GM23248 (cell line): Measurements from ENCODE around the gene ACO2. TPM values are rescaled to one million over a fixed set of nuclear protein-coding genes. Genes with fewer than 3 reads are reported as not detected.

ENCODE experiments used
- DNase-seq: peaks from one replicate; pipeline ENCODE4 v3.0.0-alpha.2; 2015
- H2AFZ ChIP-seq: fragments of 200-600 bp; sonication (generic); 2 replicates; pipeline ENCODE4 v1.6.1; 2016; ENCODE audit warnings: antibody characterized with exemption
- H3F3A ChIP-seq: fragments of 200-600 bp; sonication (generic); 2 replicates; pipeline ENCODE4 v1.6.1; 2016; ENCODE audit warnings: mild to moderate bottlenecking, antibody characterized with exemption, mixed run types; ENCODE audit not compliant: insufficient read depth
- H3K27ac ChIP-seq: fragments of 200-600 bp; sonication (generic); 2 replicates; pipeline ENCODE4 v1.5.1; 2016; ENCODE audit warnings: mild to moderate bottlenecking
- H3K27me3 ChIP-seq: fragments of 200-600 bp; sonication (generic); replicated peaks from 2 replicates; pipeline ENCODE4 v1.6.1; 2016; ENCODE audit warnings: mild to moderate bottlenecking; ENCODE audit not compliant: insufficient read depth
- H3K36me3 ChIP-seq: fragments of 200-600 bp; sonication (generic); 2 replicates; pipeline ENCODE4 v1.6.1; 2016; ENCODE audit warnings: low read depth, mild to moderate bottlenecking
- H3K4me1 ChIP-seq: fragments of 200-600 bp; sonication (generic); 2 replicates; pipeline ENCODE4 v1.6.1; 2016; ENCODE audit warnings: mild to moderate bottlenecking; ENCODE audit not compliant: insufficient read depth
- H3K4me2 ChIP-seq: fragments of 200-600 bp; sonication (generic); one replicate; pipeline ENCODE4 v1.6.1; 2016; ENCODE audit warnings: mild to moderate bottlenecking; ENCODE audit not compliant: unreplicated experiment
- H3K4me3 ChIP-seq: fragments of 200-600 bp; sonication (generic); 2 replicates; pipeline ENCODE4 v1.5.1; 2016; ENCODE audit warnings: mild to moderate bottlenecking
- H3K79me2 ChIP-seq: fragments of 200-600 bp; sonication (generic); 2 replicates; pipeline ENCODE4 v1.6.1; 2016; ENCODE audit warnings: mild to moderate bottlenecking; ENCODE audit not compliant: insufficient read depth
- H3K9ac ChIP-seq: fragments of 200-600 bp; sonication (generic); 2 replicates; pipeline ENCODE4 v1.6.1; 2016; ENCODE audit warnings: mild to moderate bottlenecking
- H3K9me2 ChIP-seq: fragments of 200-600 bp; sonication (generic); 2 replicates; pipeline ENCODE4 v1.6.1; 2016; ENCODE audit warnings: mixed run types, mild to moderate bottlenecking, moderate library complexity; ENCODE audit not compliant: insufficient read depth
- H3K9me3 ChIP-seq: fragments of 200-600 bp; sonication (generic); one replicate; pipeline ENCODE4 v1.6.1; 2017; ENCODE audit warnings: low read depth
- H4K20me1 ChIP-seq: fragments of 200-600 bp; sonication (generic); 2 replicates; pipeline ENCODE4 v1.6.0; 2016; ENCODE audit not compliant: insufficient read depth
- EZH2 ChIP-seq: fragments of 200-600 bp; sonication (generic); IDR thresholded peaks from 2 replicates; pipeline ENCODE4 v1.6.1; 2018; ENCODE audit warnings: antibody characterized with exemption, mild to moderate bottlenecking; ENCODE audit not compliant: insufficient read depth, poor library complexity, severe bottlenecking
- EZH2phosphoT487 ChIP-seq: fragments of 200-600 bp; sonication (generic); IDR thresholded peaks from 2 replicates; pipeline ENCODE4 v1.6.1; 2018; ENCODE audit warnings: antibody characterized with exemption, moderate library complexity, mild to moderate bottlenecking, low read depth; ENCODE audit not compliant: insufficient read depth
- WGBS, 2 experiments: methylation state at CpG; one replicate each; pipeline ENCODE4 v1.1.6; 2015 to 2017; ENCODE audit warnings: low lambda C conversion rate in 2 of 2, low coverage in 1 of 2; ENCODE audit errors: missing lambda C conversion rate in 2 of 2; 5-methylcytosine and 5-hydroxymethylcytosine counted together
- in situ Hi-C: fragments of 300-500 bp; cut with MboI; formaldehyde crosslinking; loops from 2 replicates; pipeline ENCODE4 v1.15.0; 2020
- polyA plus RNA-seq: library from polyadenylated mRNA; unstranded; fragments of >200 nt; fragmentation: Nextera tagmentation; extraction: Ambion mirVana; gene quantifications from 2 replicates; pipeline ENCODE4 v1.2.1, GENCODE V29; 2016
- total RNA-seq: library from RNA; depleted of rRNA; stranded (reverse); fragments of >200 nt; shearing (Covaris generic); gene quantifications from 2 replicates; pipeline ENCODE4 v1.2.3, GENCODE V29; 2014

ACO2 gene
- total and polyA plus RNA-seq, 2 experiments from 2014 or later = 41.5 to 68.7 TPM

DNA sequence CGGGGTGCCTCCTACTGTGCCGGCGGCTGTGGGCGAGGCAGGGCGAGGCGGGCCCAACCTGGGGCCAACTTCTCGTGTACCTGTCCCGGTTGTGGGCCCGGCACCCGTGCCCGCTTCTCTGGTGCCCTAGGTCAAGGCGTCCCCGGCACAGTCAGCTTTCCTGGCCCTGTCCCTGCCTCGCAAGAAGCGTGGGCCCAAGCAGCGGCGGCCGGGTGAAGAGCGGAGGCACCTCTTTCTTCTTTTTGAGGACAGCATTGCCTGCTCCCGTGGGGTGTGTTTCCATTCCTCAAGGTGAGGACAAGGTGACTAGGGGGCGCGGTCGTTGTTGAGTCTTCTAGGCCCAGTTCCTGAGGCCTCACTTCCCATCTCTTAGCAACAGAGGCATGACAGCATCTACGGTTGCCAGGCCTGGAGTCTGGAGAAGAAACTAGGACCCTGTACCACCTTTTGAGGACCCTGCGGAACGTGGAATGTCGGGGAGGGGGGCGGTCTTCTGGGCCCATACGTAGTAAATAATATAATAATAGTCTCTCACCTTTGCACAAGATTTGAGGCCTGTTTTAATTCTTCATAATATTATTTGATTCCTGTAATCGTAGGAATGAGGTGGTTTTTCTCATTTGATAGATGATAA lies 418 bp downstream of the ACO2 start:
- Histone ChIP-seq H3K9me3 (no peaks in the 10 kb centered on the region), H3K36me3 (peaks cover 27% of the 10 kb centered on the region), H3K4me2 (peak overlapping the region; percentile 89), H3K79me2 (peaks cover 96% of the 10 kb centered on the region), H3K27ac (peak overlapping the region; percentile 91), H3K9ac (peak overlapping the region; percentile 98), H3K9me2 (no peaks in the 10 kb centered on the region), H3K4me3 (peak overlapping the region; percentile 92), H3K4me1 (peaks cover 8% of the 10 kb centered on the region), H3K27me3 (no peaks in the 10 kb centered on the region), H2AFZ (peak overlapping the region; percentile 90), H4K20me1 (no peaks in the 10 kb centered on the region), H3F3A (peaks cover 4% of the 10 kb centered on the region; the same call in 1 of the 2 replicates)
- 4 to 11% methylated on average over 12 to 30 of the region's 30 CpGs for WGBS, 2 experiments
- TF ChIP-seq EZH2phosphoT487 = no peak
- no peak for TF ChIP-seq EZH2
- in situ Hi-C loops = no loop called here
- DNase-seq = no peak

DNA sequence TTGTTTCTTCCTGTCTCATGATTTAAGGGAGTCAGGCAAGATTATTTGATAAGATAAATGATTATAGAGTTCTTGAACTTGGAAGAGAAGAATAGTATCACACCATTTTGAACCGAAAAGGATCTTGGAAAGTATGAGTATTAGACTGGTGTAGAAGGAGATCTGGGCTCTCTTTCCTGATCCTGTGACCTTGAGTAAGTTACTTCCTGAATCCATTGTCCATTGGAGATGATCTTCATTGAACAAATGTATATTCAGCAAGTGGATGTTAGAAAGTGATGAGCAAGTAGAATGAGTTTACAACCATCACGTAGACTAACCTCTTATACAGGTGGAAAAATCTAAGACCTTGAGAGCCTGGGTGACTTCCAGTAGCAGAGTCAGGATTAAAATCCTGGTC lies 2.0 kb downstream of the ACO2 start:
- no peak for DNase-seq
- no peak overlapping the region for H3K27ac ChIP-seq
- H3K36me3 ChIP-seq = peaks cover 13% of the 10 kb centered on the region
- peaks cover 8% of the 10 kb centered on the region for H3K4me1 ChIP-seq
- peaks cover 96% of the 10 kb centered on the region for H3K79me2 ChIP-seq
- H3K9ac ChIP-seq = no peak overlapping the region
- no peak for TF ChIP-seq EZH2
- TF ChIP-seq EZH2phosphoT487 = no peak
- H3K9me3 ChIP-seq = no peaks in the 10 kb centered on the region
- H3K9me2 ChIP-seq = no peaks in the 10 kb centered on the region
- peaks cover 4% of the 10 kb centered on the region; the same call in 1 of the 2 replicates for H3F3A ChIP-seq
- WGBS, 2 experiments = 68 to 81% methylated on average over 2 of the region's 2 CpGs
- H3K4me2 ChIP-seq = no peak overlapping the region
- no peak overlapping the region for H3K4me3 ChIP-seq
- no peak overlapping the region for H2AFZ ChIP-seq
- in situ Hi-C loops = no loop called here
- H4K20me1 ChIP-seq = no peaks in the 10 kb centered on the region
- no peaks in the 10 kb centered on the region for H3K27me3 ChIP-seq

DNA sequence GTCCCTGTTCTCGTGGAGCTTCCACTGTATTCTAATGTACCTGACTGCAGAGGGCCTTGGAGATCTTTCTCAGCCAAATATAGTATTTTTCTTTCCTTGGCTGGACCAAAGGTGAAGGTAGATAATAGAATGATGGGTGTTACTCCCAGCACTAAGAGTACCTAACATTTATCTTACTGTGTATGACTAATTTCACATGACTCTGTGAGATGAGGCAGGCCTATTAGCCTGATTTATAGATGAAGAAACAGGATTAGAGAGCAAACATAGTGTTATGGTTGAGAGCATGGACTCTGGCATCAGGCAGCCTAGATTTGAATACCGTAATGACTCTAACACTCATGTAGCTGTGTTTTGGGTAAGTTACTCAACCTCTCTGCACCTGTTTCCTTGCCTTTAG lies 2.7 kb downstream of the ACO2 start:
- H4K20me1 ChIP-seq = no peaks in the 10 kb centered on the region
- DNase-seq = no peak
- in situ Hi-C loops = no loop called here
- H3K27me3 ChIP-seq = no peaks in the 10 kb centered on the region
- no peaks in the 10 kb centered on the region; the same call in 1 of the 2 replicates for H3F3A ChIP-seq
- H3K36me3 ChIP-seq = peaks cover 8% of the 10 kb centered on the region; the same call in 1 of the 2 replicates
- H3K9ac ChIP-seq = no peak overlapping the region
- peaks cover 96% of the 10 kb centered on the region for H3K79me2 ChIP-seq
- H3K9me3 ChIP-seq = no peaks in the 10 kb centered on the region
- H3K4me1 ChIP-seq = peaks cover 8% of the 10 kb centered on the region
- whole genome bisulfite sequencing, 2 experiments = 95 to 96% methylated on average over 2 of the region's 2 CpGs
- no peak overlapping the region for H3K4me3 ChIP-seq
- H2AFZ ChIP-seq = no peak overlapping the region
- no peaks in the 10 kb centered on the region for H3K9me2 ChIP-seq
- H3K4me2 ChIP-seq = no peak overlapping the region
- TF ChIP-seq EZH2 = no peak
- no peak for TF ChIP-seq EZH2phosphoT487
- no peak overlapping the region for H3K27ac ChIP-seq

DNA sequence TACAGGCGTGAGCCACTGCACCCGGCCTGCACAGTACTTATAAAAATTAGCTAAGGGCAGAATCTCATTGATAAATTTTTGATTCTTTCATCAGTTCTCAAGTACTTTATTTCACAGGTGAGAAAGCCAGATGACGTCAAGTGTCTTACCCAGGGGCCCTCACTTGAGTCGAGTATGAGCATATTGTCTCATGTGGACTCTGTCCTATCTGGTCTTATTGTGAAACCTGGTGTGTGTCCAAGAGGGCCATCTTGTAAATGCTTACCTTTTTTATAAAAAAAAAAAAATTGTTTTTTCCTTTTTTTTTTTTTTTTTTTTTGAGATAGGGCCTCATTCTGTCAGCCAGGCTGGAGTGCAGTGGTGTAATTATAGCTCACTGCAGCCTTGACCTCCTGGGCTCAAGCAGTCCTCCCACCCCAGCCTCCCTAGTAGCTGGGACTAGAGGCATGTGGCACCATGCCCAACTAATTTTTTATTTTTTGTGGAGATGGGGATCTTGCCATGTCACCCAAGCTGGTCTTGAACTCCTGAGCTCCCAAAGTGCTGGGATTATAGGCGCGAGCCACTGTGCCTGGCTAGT lies 6.0 kb downstream of the ACO2 start:
- H3K9me2 ChIP-seq = no peaks in the 10 kb centered on the region
- in situ Hi-C loops = no loop called here
- H3K79me2 ChIP-seq = peaks cover 100% of the 10 kb centered on the region
- H2AFZ ChIP-seq = no peak overlapping the region
- WGBS, 2 experiments = 83 to 88% methylated on average over 6 of the region's 6 CpGs
- peaks cover 16% of the 10 kb centered on the region for H3K4me1 ChIP-seq
- DNase-seq = no peak
- H4K20me1 ChIP-seq = no peaks in the 10 kb centered on the region; the same call in 1 of the 2 replicates
- H3K36me3 ChIP-seq = no peaks in the 10 kb centered on the region
- no peaks in the 10 kb centered on the region for H3K9me3 ChIP-seq
- no peak overlapping the region for H3K4me2 ChIP-seq
- no peak overlapping the region for H3K27ac ChIP-seq
- H3K27me3 ChIP-seq = no peaks in the 10 kb centered on the region
- peaks cover 12% of the 10 kb centered on the region for H3F3A ChIP-seq
- H3K4me3 ChIP-seq = no peak overlapping the region
- TF ChIP-seq EZH2phosphoT487 (no peak), EZH2 (no peak)
- H3K9ac ChIP-seq = no peak overlapping the region
